H9 (cell line): ENCODE data around the gene ASIC4. TPM values are rescaled to one million over a fixed set of nuclear protein-coding genes. Genes with fewer than 3 reads are reported as not detected.

ENCODE experiments used
- DNase-seq: peaks from one replicate; pipeline ENCODE4 v3.0.0-alpha.2; 2017
- H2AFZ ChIP-seq: one replicate; pipeline ENCODE4 v1.6.1; 2013; ENCODE audit warnings: mild to moderate bottlenecking, low read length, control low read depth, moderate library complexity
- H2AK5ac ChIP-seq: 2 replicates; pipeline ENCODE4 v1.6.1; 2013; ENCODE audit warnings: low read length, control low read depth, mixed read lengths; ENCODE audit not compliant: insufficient read length
- H2BK120ac ChIP-seq: one replicate; pipeline ENCODE4 v1.6.1; 2013; ENCODE audit warnings: low read depth, mild to moderate bottlenecking, low read length, control low read depth, inconsistent platforms; ENCODE audit not compliant: poor library complexity, severe bottlenecking
- H2BK12ac ChIP-seq: 2 replicates; pipeline ENCODE4 v1.6.1; 2013; ENCODE audit warnings: low read length, control low read depth, mixed read lengths, low read depth; ENCODE audit not compliant: insufficient read length
- H2BK15ac ChIP-seq: 2 replicates; pipeline ENCODE4 v1.6.1; 2013; ENCODE audit warnings: low read depth, low read length, control low read depth
- H2BK20ac ChIP-seq: one replicate; pipeline ENCODE4 v1.6.1; 2013; ENCODE audit warnings: low read depth, mild to moderate bottlenecking, low read length, control low read depth, inconsistent platforms; ENCODE audit not compliant: poor library complexity, severe bottlenecking
- H2BK5ac ChIP-seq: 2 replicates; pipeline ENCODE4 v1.6.1; 2013; ENCODE audit warnings: low read length, control low read depth, mixed read lengths; ENCODE audit not compliant: insufficient read length
- H3K14ac ChIP-seq: 2 replicates; pipeline ENCODE4 v1.6.1; 2013; ENCODE audit warnings: low read length, control low read depth; ENCODE audit not compliant: insufficient read depth
- H3K18ac ChIP-seq: 2 replicates; pipeline ENCODE4 v1.6.1; 2013; ENCODE audit warnings: low read depth, mild to moderate bottlenecking, mixed read lengths, low read length, control low read depth; ENCODE audit not compliant: insufficient read length
- H3K23ac ChIP-seq: 2 replicates; pipeline ENCODE4 v1.6.1; 2013; ENCODE audit warnings: low read length, control low read depth, mixed read lengths, low read depth; ENCODE audit not compliant: insufficient read length
- H3K23me2 ChIP-seq: 2 replicates; pipeline ENCODE4 v1.6.1; 2013; ENCODE audit warnings: low read depth, mild to moderate bottlenecking, mixed read lengths, low read length, control low read depth; ENCODE audit not compliant: insufficient read length, poor library complexity, severe bottlenecking
- H3K27ac ChIP-seq: 2 replicates; pipeline ENCODE4 v1.5.1; 2013; ENCODE audit warnings: low read length, control low read depth, mixed read lengths, low read depth; ENCODE audit not compliant: insufficient read length
- H3K27me3 ChIP-seq: 2 replicates; pipeline ENCODE4 v1.6.1; 2013; ENCODE audit warnings: low read length, control low read depth, inconsistent platforms; ENCODE audit not compliant: insufficient read depth
- H3K4ac ChIP-seq: 2 replicates; pipeline ENCODE4 v1.6.1; 2013; ENCODE audit warnings: low read depth, mild to moderate bottlenecking, control low read depth, inconsistent platforms, low read length, moderate library complexity
- H3K4me1 ChIP-seq: 2 replicates; pipeline ENCODE4 v1.6.1; 2013; ENCODE audit warnings: low read length, control low read depth, inconsistent platforms; ENCODE audit not compliant: insufficient read depth
- H3K4me2 ChIP-seq: 2 replicates; pipeline ENCODE4 v1.6.1; 2013; ENCODE audit warnings: low read length, control low read depth, mixed read lengths; ENCODE audit not compliant: insufficient read length, insufficient read depth
- H3K56ac ChIP-seq: 2 replicates; pipeline ENCODE4 v1.6.1; 2013; ENCODE audit warnings: low read depth, mild to moderate bottlenecking, mixed read lengths, low read length, control low read depth; ENCODE audit not compliant: insufficient read length
- H3K79me1 ChIP-seq: 2 replicates; pipeline ENCODE4 v1.6.1; 2013; ENCODE audit warnings: low read depth, mild to moderate bottlenecking, moderate library complexity, low read length, control low read depth, inconsistent platforms; ENCODE audit not compliant: insufficient read depth, poor library complexity, severe bottlenecking
- H3K79me2 ChIP-seq: 2 replicates; pipeline ENCODE4 v1.6.1; 2013; ENCODE audit warnings: low read length, control low read depth, inconsistent platforms; ENCODE audit not compliant: insufficient read depth
- H3K9ac ChIP-seq: 2 replicates; pipeline ENCODE4 v1.6.1; 2013; ENCODE audit warnings: low read length, control low read depth, mixed read lengths; ENCODE audit not compliant: insufficient read length; ENCODE audit errors: extremely low read depth
- H3K9me3 ChIP-seq: one replicate; pipeline ENCODE4 v1.6.1; 2013; ENCODE audit warnings: low read depth, low read length, inconsistent platforms; ENCODE audit not compliant: control insufficient read depth
- H3T11ph ChIP-seq: one replicate; pipeline ENCODE4 v1.6.1; 2013; ENCODE audit warnings: mild to moderate bottlenecking, low read length, control low read depth, inconsistent platforms
- H4K20me1 ChIP-seq: one replicate; pipeline ENCODE4 v1.6.1; 2013; ENCODE audit not compliant: control insufficient read depth, insufficient read length, insufficient read depth
- H4K5ac ChIP-seq: 2 replicates; pipeline ENCODE4 v1.6.1; 2013; ENCODE audit warnings: low read depth, mild to moderate bottlenecking, mixed read lengths, low read length, control low read depth; ENCODE audit not compliant: insufficient read length
- H4K8ac ChIP-seq: replicated peaks from 2 replicates; pipeline ENCODE4 v1.6.1; 2013; ENCODE audit warnings: low read length, control low read depth, mixed read lengths, low read depth; ENCODE audit not compliant: insufficient read length
- H4K91ac ChIP-seq: 2 replicates; pipeline ENCODE4 v1.6.1; 2013; ENCODE audit warnings: low read depth, mild to moderate bottlenecking, moderate library complexity, mixed read lengths, low read length, control low read depth; ENCODE audit not compliant: insufficient read length
- H3K27ac Mint-ChIP-seq, 3 experiments: 2 replicates in 2 of 3; 3 replicates in 1 of 3; pipeline ENCODE4 v1.8.0; 2020 to 2021; ENCODE audit warnings: mixed read lengths in 3 of 3, mild to moderate bottlenecking in 1 of 3, moderate library complexity in 1 of 3
- H3K27me3 Mint-ChIP-seq: 2 replicates; pipeline ENCODE4 v1.8.0; 2021; ENCODE audit warnings: low read depth, mild to moderate bottlenecking, moderate library complexity, mixed read lengths
- H3K36me3 Mint-ChIP-seq, 3 experiments: 2 replicates in 2 of 3; 3 replicates in 1 of 3; pipeline ENCODE4 v1.8.0; 2020 to 2021; ENCODE audit warnings: low read depth in 3 of 3, mixed read lengths in 3 of 3; ENCODE audit not compliant: insufficient read depth in 1 of 3
- H3K4me1 Mint-ChIP-seq, 2 experiments: 2 replicates each; pipeline ENCODE4 v1.8.0; 2020; ENCODE audit warnings: mixed read lengths in 2 of 2
- H3K4me3 Mint-ChIP-seq, 2 experiments: 2 replicates in 1 of 2; 3 replicates in 1 of 2; pipeline ENCODE4 v1.8.0; 2020 to 2021; ENCODE audit warnings: mild to moderate bottlenecking in 2 of 2, mixed read lengths in 2 of 2, moderate library complexity in 1 of 2
- H3K9me3 Mint-ChIP-seq, 2 experiments: 2 replicates in 1 of 2; 3 replicates in 1 of 2; pipeline ENCODE4 v1.8.0; 2020; ENCODE audit warnings: mild to moderate bottlenecking in 2 of 2, mixed read lengths in 2 of 2, moderate library complexity in 1 of 2
- CTCF ChIP-seq: fragments of 200-600 bp; sonication (generic); conservative IDR thresholded peaks from 3 replicates; pipeline ENCODE4 v1.8.0; 2021; ENCODE audit warnings: antibody characterized with exemption, mild to moderate bottlenecking
- WGBS: extraction: QIAGEN DNeasy Blood & Tissue Kit; methylation state at CpG from one replicate; pipeline ENCODE4 v1.1.7; 2013; ENCODE audit warnings: missing lambda C conversion rate, low lambda C conversion rate, mixed read lengths; ENCODE audit not compliant: insufficient read length; ENCODE audit errors: extremely low coverage; 5-methylcytosine and 5-hydroxymethylcytosine counted together
- total RNA-seq: library from RNA; stranded (reverse); gene quantifications from 2 replicates; pipeline ENCODE4 v1.2.1, GENCODE V29; 2021

The ASIC4 gene
- total RNA-seq, 1 experiment from 2014 or later, result 0.37 TPM

DNA sequence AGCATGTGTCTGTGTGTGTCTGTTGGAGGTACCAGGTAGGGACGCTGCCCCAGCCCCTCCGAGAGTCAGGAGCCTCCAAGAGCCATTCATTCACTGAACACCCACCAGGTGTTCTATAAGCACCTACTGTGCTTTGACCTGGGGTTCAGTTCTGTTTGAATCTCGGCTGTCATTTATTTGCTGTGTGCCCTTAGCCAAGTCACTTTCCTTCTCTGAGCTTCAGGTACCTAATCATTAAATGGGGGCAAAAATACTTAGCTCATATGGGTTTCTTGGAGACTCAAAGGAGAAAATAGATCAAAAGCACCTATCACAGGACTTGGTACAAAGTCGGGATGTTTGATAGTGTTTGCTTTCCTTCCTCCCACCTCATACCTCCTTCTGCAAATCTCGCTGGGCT is 13.2 kb downstream of the ASIC4 start:
- H3K23ac ChIP-seq, result no peak overlapping the region
- Mint-ChIP-seq H3K4me1 (peaks cover 41 to 51% of the 10 kb centered on the region in 2 experiments), H3K27me3 (peaks cover 67% of the 10 kb centered on the region), H3K36me3 (no peaks in the 10 kb centered on the region), H3K4me3 (no peak overlapping the region), H3K9me3 (no peaks in the 10 kb centered on the region; a peak in 1 of 5 replicates), H3K27ac (no peak overlapping the region)
- no peak overlapping the region for H3K27ac ChIP-seq
- H2BK12ac ChIP-seq, result no peak overlapping the region
- no peak overlapping the region for H3K4me2 ChIP-seq
- no peak overlapping the region for H4K91ac ChIP-seq
- H3K9ac ChIP-seq, result no peak overlapping the region
- H3K79me1 ChIP-seq, result no peaks in the 10 kb centered on the region
- H2AFZ ChIP-seq, result no peak overlapping the region
- H3T11ph ChIP-seq, result no peak overlapping the region
- H4K5ac ChIP-seq, result no peak overlapping the region
- TF ChIP-seq CTCF, result no peak
- H2BK15ac ChIP-seq, result no peak overlapping the region
- no peaks in the 10 kb centered on the region for H3K9me3 ChIP-seq
- H3K4ac ChIP-seq, result no peak overlapping the region
- peaks cover 7% of the 10 kb centered on the region for H3K23me2 ChIP-seq
- H2BK5ac ChIP-seq, result no peak overlapping the region
- no peak overlapping the region for H3K18ac ChIP-seq
- no peaks in the 10 kb centered on the region for H4K20me1 ChIP-seq
- H2BK20ac ChIP-seq, result no peak overlapping the region
- H2AK5ac ChIP-seq, result no peak overlapping the region
- H4K8ac ChIP-seq, result no peak overlapping the region
- no peaks in the 10 kb centered on the region; the same call in 1 of the 2 replicates for H3K27me3 ChIP-seq
- no peak for DNase-seq
- no peak overlapping the region for H3K56ac ChIP-seq
- peaks cover 3% of the 10 kb centered on the region; the same call in 1 of the 2 replicates for H3K4me1 ChIP-seq
- no peaks in the 10 kb centered on the region for H3K79me2 ChIP-seq
- H3K14ac ChIP-seq, result no peak overlapping the region
- WGBS, result no CpG with 5 or more reads among the region's 5 CpGs
- no peak overlapping the region for H2BK120ac ChIP-seq
